H9 (cell line): ENCODE measurements around the gene KRTAP10-11. TPM values are rescaled to one million over a fixed set of nuclear protein-coding genes. Genes with fewer than 3 reads are reported as not detected.

ENCODE experiments used
- DNase-seq: peaks from one replicate; pipeline ENCODE4 v3.0.0-alpha.2; 2017
- H2AFZ ChIP-seq: one replicate; pipeline ENCODE4 v1.6.1; 2013; ENCODE audit warnings: mild to moderate bottlenecking, low read length, control low read depth, moderate library complexity
- H2AK5ac ChIP-seq: 2 replicates; pipeline ENCODE4 v1.6.1; 2013; ENCODE audit warnings: low read length, control low read depth, mixed read lengths; ENCODE audit not compliant: insufficient read length
- H2BK120ac ChIP-seq: one replicate; pipeline ENCODE4 v1.6.1; 2013; ENCODE audit warnings: low read depth, mild to moderate bottlenecking, low read length, control low read depth, inconsistent platforms; ENCODE audit not compliant: poor library complexity, severe bottlenecking
- H2BK12ac ChIP-seq: 2 replicates; pipeline ENCODE4 v1.6.1; 2013; ENCODE audit warnings: low read length, control low read depth, mixed read lengths, low read depth; ENCODE audit not compliant: insufficient read length
- H2BK15ac ChIP-seq: 2 replicates; pipeline ENCODE4 v1.6.1; 2013; ENCODE audit warnings: low read depth, low read length, control low read depth
- H2BK20ac ChIP-seq: one replicate; pipeline ENCODE4 v1.6.1; 2013; ENCODE audit warnings: low read depth, mild to moderate bottlenecking, low read length, control low read depth, inconsistent platforms; ENCODE audit not compliant: poor library complexity, severe bottlenecking
- H2BK5ac ChIP-seq: 2 replicates; pipeline ENCODE4 v1.6.1; 2013; ENCODE audit warnings: low read length, control low read depth, mixed read lengths; ENCODE audit not compliant: insufficient read length
- H3K14ac ChIP-seq: 2 replicates; pipeline ENCODE4 v1.6.1; 2013; ENCODE audit warnings: low read length, control low read depth; ENCODE audit not compliant: insufficient read depth
- H3K18ac ChIP-seq: 2 replicates; pipeline ENCODE4 v1.6.1; 2013; ENCODE audit warnings: low read depth, mild to moderate bottlenecking, mixed read lengths, low read length, control low read depth; ENCODE audit not compliant: insufficient read length
- H3K23ac ChIP-seq: 2 replicates; pipeline ENCODE4 v1.6.1; 2013; ENCODE audit warnings: low read length, control low read depth, mixed read lengths, low read depth; ENCODE audit not compliant: insufficient read length
- H3K23me2 ChIP-seq: 2 replicates; pipeline ENCODE4 v1.6.1; 2013; ENCODE audit warnings: low read depth, mild to moderate bottlenecking, mixed read lengths, low read length, control low read depth; ENCODE audit not compliant: insufficient read length, poor library complexity, severe bottlenecking
- H3K27ac ChIP-seq: 2 replicates; pipeline ENCODE4 v1.5.1; 2013; ENCODE audit warnings: low read length, control low read depth, mixed read lengths, low read depth; ENCODE audit not compliant: insufficient read length
- H3K27me3 ChIP-seq: 2 replicates; pipeline ENCODE4 v1.6.1; 2013; ENCODE audit warnings: low read length, control low read depth, inconsistent platforms; ENCODE audit not compliant: insufficient read depth
- H3K4ac ChIP-seq: 2 replicates; pipeline ENCODE4 v1.6.1; 2013; ENCODE audit warnings: low read depth, mild to moderate bottlenecking, control low read depth, inconsistent platforms, low read length, moderate library complexity
- H3K4me1 ChIP-seq: 2 replicates; pipeline ENCODE4 v1.6.1; 2013; ENCODE audit warnings: low read length, control low read depth, inconsistent platforms; ENCODE audit not compliant: insufficient read depth
- H3K4me2 ChIP-seq: 2 replicates; pipeline ENCODE4 v1.6.1; 2013; ENCODE audit warnings: low read length, control low read depth, mixed read lengths; ENCODE audit not compliant: insufficient read length, insufficient read depth
- H3K56ac ChIP-seq: 2 replicates; pipeline ENCODE4 v1.6.1; 2013; ENCODE audit warnings: low read depth, mild to moderate bottlenecking, mixed read lengths, low read length, control low read depth; ENCODE audit not compliant: insufficient read length
- H3K79me1 ChIP-seq: 2 replicates; pipeline ENCODE4 v1.6.1; 2013; ENCODE audit warnings: low read depth, mild to moderate bottlenecking, moderate library complexity, low read length, control low read depth, inconsistent platforms; ENCODE audit not compliant: insufficient read depth, poor library complexity, severe bottlenecking
- H3K79me2 ChIP-seq: 2 replicates; pipeline ENCODE4 v1.6.1; 2013; ENCODE audit warnings: low read length, control low read depth, inconsistent platforms; ENCODE audit not compliant: insufficient read depth
- H3K9ac ChIP-seq: 2 replicates; pipeline ENCODE4 v1.6.1; 2013; ENCODE audit warnings: low read length, control low read depth, mixed read lengths; ENCODE audit not compliant: insufficient read length; ENCODE audit errors: extremely low read depth
- H3K9me3 ChIP-seq: one replicate; pipeline ENCODE4 v1.6.1; 2013; ENCODE audit warnings: low read depth, low read length, inconsistent platforms; ENCODE audit not compliant: control insufficient read depth
- H3T11ph ChIP-seq: one replicate; pipeline ENCODE4 v1.6.1; 2013; ENCODE audit warnings: mild to moderate bottlenecking, low read length, control low read depth, inconsistent platforms
- H4K20me1 ChIP-seq: one replicate; pipeline ENCODE4 v1.6.1; 2013; ENCODE audit not compliant: control insufficient read depth, insufficient read length, insufficient read depth
- H4K5ac ChIP-seq: 2 replicates; pipeline ENCODE4 v1.6.1; 2013; ENCODE audit warnings: low read depth, mild to moderate bottlenecking, mixed read lengths, low read length, control low read depth; ENCODE audit not compliant: insufficient read length
- H4K8ac ChIP-seq: replicated peaks from 2 replicates; pipeline ENCODE4 v1.6.1; 2013; ENCODE audit warnings: low read length, control low read depth, mixed read lengths, low read depth; ENCODE audit not compliant: insufficient read length
- H4K91ac ChIP-seq: 2 replicates; pipeline ENCODE4 v1.6.1; 2013; ENCODE audit warnings: low read depth, mild to moderate bottlenecking, moderate library complexity, mixed read lengths, low read length, control low read depth; ENCODE audit not compliant: insufficient read length
- H3K27ac Mint-ChIP-seq, 3 experiments: 2 replicates in 2 of 3; 3 replicates in 1 of 3; pipeline ENCODE4 v1.8.0; 2020 to 2021; ENCODE audit warnings: mixed read lengths in 3 of 3, mild to moderate bottlenecking in 1 of 3, moderate library complexity in 1 of 3
- H3K27me3 Mint-ChIP-seq: 2 replicates; pipeline ENCODE4 v1.8.0; 2021; ENCODE audit warnings: low read depth, mild to moderate bottlenecking, moderate library complexity, mixed read lengths
- H3K36me3 Mint-ChIP-seq, 3 experiments: 2 replicates in 2 of 3; 3 replicates in 1 of 3; pipeline ENCODE4 v1.8.0; 2020 to 2021; ENCODE audit warnings: low read depth in 3 of 3, mixed read lengths in 3 of 3; ENCODE audit not compliant: insufficient read depth in 1 of 3
- H3K4me1 Mint-ChIP-seq, 2 experiments: 2 replicates each; pipeline ENCODE4 v1.8.0; 2020; ENCODE audit warnings: mixed read lengths in 2 of 2
- H3K4me3 Mint-ChIP-seq, 2 experiments: 2 replicates in 1 of 2; 3 replicates in 1 of 2; pipeline ENCODE4 v1.8.0; 2020 to 2021; ENCODE audit warnings: mild to moderate bottlenecking in 2 of 2, mixed read lengths in 2 of 2, moderate library complexity in 1 of 2
- H3K9me3 Mint-ChIP-seq, 2 experiments: 2 replicates in 1 of 2; 3 replicates in 1 of 2; pipeline ENCODE4 v1.8.0; 2020; ENCODE audit warnings: mild to moderate bottlenecking in 2 of 2, mixed read lengths in 2 of 2, moderate library complexity in 1 of 2
- CTCF ChIP-seq: fragments of 200-600 bp; sonication (generic); conservative IDR thresholded peaks from 3 replicates; pipeline ENCODE4 v1.8.0; 2021; ENCODE audit warnings: antibody characterized with exemption, mild to moderate bottlenecking
- WGBS: extraction: QIAGEN DNeasy Blood & Tissue Kit; methylation state at CpG from one replicate; pipeline ENCODE4 v1.1.7; 2013; ENCODE audit warnings: missing lambda C conversion rate, low lambda C conversion rate, mixed read lengths; ENCODE audit not compliant: insufficient read length; ENCODE audit errors: extremely low coverage; 5-methylcytosine and 5-hydroxymethylcytosine counted together
- total RNA-seq: library from RNA; stranded (reverse); gene quantifications from 2 replicates; pipeline ENCODE4 v1.2.1, GENCODE V29; 2021

The KRTAP10-11 gene
- total RNA-seq, 1 experiment from 2014 or later = not detected

DNA sequence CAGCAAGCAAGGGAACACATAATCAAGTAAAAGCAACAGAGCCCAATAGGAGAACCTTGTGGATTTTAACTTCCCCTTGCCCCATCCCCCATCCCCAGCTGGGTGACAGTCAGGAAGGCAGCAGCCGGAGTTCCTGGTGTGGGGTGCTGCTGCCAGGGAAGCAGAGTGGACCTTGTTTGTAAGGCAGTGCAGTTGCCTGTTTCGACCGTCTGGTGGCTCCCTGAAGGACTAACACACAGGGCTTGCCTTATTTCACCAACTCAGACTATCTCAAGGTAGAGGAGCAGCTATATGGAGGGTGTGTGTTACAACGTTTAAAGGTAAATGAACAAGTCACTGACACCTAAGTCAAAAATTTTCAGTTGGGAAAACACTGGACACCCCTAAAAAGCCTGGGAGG, 27.7 kb upstream of the KRTAP10-11 start:
- no CpG with 5 or more reads among the region's 4 CpGs for WGBS

More for the DNA sequence above, 27.7 kb upstream of the KRTAP10-11 start:
- no peak overlapping the region for H2AK5ac ChIP-seq
- Mint-ChIP-seq H3K27ac (no peak overlapping the region), H3K27me3 (peaks cover 4% of the 10 kb centered on the region), H3K4me3 (no peak overlapping the region), H3K36me3 (peaks cover 11 to 30% (median 20%) of the 10 kb centered on the region in 3 experiments), H3K4me1 (peaks cover 27% of the 10 kb centered on the region in 2 experiments), H3K9me3 (peaks cover 33 to 38% of the 10 kb centered on the region in 2 experiments)
- peaks cover 4% of the 10 kb centered on the region for H3K9me3 ChIP-seq
- H3K79me1 ChIP-seq = no peaks in the 10 kb centered on the region
- H3K27me3 ChIP-seq = no peaks in the 10 kb centered on the region
- H3K27ac ChIP-seq = no peak overlapping the region
- no peaks in the 10 kb centered on the region for H4K20me1 ChIP-seq
- peak; percentile 64 for TF ChIP-seq CTCF
- peak; percentile 68 for DNase-seq
- no peak overlapping the region for H3K18ac ChIP-seq
- H3K9ac ChIP-seq = no peak overlapping the region
- no peak overlapping the region for H3K14ac ChIP-seq
- no peak overlapping the region for H4K8ac ChIP-seq
- no peak overlapping the region for H3K4me2 ChIP-seq
- H2BK15ac ChIP-seq = no peak overlapping the region
- no peak overlapping the region for H4K5ac ChIP-seq
- H3K4me1 ChIP-seq = no peaks in the 10 kb centered on the region
- H2BK120ac ChIP-seq = no peak overlapping the region
- no peak overlapping the region for H4K91ac ChIP-seq
- no peak overlapping the region for H2AFZ ChIP-seq
- no peak overlapping the region for H3K4ac ChIP-seq
- no peak overlapping the region for H2BK12ac ChIP-seq
- H3K56ac ChIP-seq = no peak overlapping the region
- H2BK5ac ChIP-seq = no peak overlapping the region
- H3T11ph ChIP-seq = no peak overlapping the region
- no peak overlapping the region for H2BK20ac ChIP-seq
- no peaks in the 10 kb centered on the region for H3K23me2 ChIP-seq
- no peaks in the 10 kb centered on the region for H3K79me2 ChIP-seq
- no peak overlapping the region for H3K23ac ChIP-seq
